ENCODE data around the gene DNAJC16.
"Not testable (repeated sequence)": the region's sequence is repeated elsewhere in the genome, so short reads cannot be mapped to it uniquely, and the experiment has no call there.

Gene DNAJC16

DNA sequence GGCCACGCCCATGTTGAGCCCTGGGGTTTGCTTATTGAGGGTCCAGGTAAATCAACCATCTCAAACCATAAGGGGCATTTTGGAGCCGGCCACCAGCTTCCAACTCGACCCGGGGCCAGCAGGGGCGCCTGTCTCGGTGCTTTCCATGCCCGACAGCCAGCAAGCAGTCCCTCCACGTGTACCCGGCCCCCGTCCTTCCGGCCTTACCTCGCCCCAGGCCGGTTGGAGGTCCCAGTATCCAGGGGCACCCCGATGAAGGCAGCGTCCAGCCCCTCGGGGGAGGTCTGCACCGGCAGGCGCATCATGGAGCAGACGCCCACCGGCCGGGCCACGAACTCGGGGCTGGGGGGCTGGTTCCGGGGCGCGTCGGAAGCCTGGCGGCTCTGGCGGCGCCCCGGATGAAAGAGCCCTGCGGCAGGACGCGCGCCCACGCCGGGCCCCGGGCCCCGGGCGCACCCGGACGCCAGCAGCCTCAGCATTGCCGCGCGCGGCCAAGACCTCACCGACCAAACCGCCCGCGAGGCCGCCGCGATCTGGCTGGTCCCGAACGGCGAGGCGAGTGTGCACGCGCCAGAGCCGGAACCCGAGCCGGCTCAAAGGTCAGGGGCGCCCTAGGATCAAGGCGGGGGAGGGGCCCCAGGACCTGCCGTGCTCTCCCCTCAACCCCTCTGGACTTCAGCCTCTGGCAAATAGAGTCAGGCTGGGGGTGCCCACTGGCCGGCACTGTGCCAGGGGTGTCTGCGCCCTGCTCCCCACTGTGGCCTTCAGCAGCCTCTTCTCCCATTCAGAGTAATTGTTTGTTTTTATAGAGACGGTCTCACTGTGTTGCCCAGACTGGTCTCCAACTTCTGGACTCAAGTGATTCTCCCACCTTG is 58.1 kb downstream of the DNAJC16 start, which contains the start of gene AGMAT:
AGMAT (minus strand) TSS at position 563 of the 875 bp plus-strand sequence; CDS start at position 479, 84 bp downstream.
- no peak for FAIRE-seq

DNA sequence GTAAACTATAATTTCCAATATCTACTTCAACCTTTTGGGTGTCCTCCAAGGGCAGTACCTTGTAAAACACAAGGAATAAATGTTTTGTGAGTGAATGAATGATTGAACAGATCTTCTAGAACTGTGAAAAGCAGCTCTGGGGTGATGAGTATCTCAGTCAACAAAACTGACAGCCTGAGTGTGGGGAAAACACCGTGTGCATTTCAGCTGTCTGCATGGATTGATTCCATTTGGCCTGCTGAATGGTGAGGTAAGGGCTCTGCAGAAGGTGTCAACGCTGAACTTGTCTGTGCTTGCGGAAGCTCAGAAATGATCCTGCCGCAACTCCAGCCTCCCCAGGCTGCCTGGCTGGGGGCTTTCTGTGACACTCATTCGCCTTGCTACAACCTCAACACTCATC is 65.6 kb downstream of the DNAJC16 start:
- FAIRE-seq, result no peak

DNA sequence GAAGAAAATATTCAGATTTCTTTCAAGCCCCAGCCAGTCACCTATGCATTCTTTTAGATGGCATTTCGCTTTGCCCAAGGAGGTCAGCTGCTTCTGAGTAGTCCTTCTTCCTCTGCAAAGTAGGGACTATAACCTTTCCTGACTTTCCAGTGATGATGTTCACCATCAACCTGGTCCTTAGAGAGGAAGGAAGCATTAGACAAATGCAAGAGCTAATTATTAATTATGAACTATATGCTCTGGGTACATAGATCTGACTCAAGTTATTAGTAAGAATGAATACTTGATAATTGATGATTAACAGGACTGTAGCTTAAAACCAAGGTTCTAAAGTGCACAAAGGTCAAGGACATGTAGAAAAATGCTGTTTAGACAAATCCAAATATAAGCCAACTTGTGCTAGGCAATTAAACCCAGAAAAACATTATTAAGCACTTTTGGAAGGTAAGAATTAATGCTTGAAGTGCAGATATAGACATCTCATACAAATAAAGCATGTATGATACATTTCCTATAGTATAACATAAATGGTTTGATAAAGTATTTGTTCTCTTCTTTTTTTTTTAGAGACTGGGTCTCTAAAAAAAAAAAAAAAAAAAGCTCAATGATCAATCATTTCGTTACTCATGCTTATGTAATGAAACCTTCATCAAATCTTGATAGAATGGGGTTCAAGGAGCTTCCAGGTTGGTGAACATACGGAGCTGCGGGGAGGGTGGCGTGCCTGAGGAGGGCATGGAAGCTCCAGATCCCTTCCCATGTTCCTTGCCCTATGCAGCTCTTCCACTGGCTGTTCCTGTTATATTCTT is 69.4 kb downstream of the DNAJC16 start:
- FAIRE-seq, result no peak

DNA sequence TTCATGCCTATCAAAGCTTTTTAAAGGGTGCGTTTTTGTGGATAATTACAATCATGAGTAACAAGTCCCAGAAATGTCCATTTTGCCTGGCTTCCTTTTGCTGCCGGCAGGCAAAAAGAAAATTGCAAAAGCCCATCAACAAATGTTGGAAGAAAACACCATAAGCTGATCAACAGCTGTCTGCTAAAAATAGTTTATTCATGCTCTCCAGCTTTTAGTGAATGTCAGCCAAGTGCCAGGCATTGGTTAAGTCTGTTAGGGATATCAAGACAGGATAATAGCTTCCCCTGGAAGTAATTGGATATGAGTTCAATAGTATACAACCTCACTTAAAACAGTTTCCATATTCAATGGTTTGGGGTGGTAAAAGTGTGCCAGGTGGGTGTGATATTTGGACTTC is 71.8 kb downstream of the DNAJC16 start:
- no peak for FAIRE-seq

DNA sequence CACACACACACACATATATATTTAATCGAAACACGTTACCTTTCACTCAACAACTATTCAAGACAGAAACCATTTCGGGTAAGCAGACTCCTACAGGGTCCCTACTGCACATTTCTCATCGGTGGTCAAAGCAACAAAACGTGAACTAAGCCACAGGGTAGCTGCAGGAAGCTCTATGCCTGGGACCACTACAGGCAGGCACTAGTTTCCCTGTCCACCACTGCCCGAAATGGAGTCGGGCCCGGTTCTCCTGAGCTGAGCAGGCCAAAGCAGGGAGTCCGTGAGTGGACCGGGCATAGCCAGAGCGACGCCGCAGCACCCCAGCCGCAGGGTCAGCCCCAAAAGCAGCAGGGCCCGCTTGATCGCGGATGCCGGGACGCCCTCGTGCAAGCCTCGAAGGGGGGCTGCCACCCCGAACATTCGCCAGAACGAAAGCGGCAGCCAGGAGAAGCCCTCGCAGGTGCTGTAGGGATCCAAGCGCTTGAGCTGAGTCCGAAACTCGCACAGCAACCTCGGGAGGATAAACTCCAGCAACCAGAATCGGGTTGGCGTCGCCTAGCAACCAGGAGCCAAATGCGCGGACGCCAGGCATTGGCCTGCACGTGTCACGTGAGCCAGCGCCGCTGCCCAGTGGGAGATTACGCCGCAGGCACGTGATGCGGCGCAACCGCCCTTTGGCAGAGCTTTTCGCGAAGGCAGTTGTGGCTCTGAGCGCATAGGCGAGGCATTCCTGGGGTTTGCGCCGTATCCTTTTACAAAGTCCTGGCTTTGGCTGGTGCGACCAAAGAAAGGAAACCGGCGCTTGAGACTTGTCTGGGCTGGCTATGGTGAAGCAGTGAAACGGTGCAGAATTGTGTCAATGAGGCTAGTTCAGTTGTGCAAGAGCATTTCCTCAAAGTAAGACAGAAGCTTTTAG is 76.7 kb downstream of the DNAJC16 start:
- peak; percentile 71 for FAIRE-seq

DNA sequence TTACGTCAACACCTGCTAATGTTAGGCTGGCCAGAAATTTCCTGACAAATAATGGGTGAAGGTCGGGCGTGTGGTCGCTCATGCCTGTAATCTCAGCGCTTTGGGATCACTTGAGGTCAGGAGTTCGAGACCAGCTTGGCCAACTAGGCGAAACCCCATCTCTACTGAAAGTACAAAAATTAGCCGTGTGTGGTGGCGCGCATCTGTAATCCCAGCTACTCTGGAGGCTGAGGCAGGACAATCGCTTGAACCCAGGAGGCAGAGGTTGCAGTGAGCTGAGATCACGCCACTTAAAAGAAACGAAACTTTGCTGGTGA is 77.3 kb downstream of the DNAJC16 start:
- FAIRE-seq, result not testable (repeated sequence)

DNA sequence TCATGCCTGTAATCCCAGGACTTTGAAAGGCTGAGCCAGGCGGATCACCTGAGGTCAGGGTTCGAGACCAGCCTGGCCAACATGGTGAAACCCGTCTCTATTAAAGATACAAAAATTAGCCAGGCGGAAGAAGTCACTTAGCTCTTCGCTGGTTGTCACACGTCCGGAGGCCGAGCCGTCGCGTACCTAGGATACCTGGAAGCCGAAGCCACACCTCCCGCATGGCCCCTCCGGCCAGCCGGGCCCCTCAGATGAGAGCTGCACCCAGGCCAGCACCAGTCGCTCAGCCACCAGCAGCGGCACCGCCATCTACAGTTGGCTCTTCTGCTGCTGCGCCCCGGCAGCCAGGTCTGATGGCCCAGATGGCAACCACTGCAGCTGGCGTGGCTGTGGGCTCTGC is 77.8 kb downstream of the DNAJC16 start:
- not testable (repeated sequence) for FAIRE-seq

DNA sequence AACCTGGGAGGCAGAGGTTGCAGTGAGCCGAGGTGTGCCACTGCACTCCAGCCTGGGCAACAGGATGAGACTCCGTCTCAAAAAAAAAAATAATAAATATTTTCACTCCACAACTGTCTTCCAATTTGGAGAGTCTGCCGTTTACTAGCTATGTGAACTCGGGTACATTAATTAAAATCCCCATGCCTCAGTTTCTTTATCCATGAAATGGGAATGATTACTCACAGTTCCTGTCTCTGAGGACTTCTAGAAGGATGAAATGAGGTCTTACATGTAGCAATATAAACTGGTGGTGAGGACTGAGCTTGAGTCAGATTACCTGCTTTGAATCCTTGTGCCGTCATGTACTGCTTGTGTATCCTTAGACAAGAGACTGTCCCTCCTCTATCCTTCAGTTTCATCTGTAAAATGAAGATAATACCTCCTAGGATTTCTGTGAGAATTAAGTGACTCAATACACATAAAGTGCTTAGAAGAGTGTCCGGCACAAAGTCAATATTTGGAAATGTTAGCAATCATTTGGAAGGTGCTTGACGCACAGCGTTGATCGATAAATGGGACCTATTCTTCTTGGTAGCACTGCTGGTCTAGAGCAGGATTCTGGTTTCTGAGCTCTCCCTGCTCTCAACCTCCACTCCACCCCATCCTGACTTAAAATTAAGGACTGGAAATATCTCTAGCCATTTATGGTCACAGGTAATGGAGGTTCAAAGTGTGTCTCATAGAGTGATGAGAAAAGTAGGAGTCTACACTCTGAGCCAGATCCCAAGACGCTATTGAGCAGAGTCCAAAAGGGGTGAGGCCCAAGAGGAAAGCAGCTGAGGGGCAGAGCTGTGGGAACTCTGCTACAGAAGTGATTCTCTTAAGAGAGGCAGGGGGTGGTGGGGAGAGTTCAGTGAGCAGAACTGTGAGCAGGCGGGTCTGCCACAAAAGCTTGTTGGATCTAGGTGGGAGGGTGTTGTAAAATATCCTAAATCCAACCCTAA is 79.0 kb downstream of the DNAJC16 start:
- FAIRE-seq, result no peak

DNA sequence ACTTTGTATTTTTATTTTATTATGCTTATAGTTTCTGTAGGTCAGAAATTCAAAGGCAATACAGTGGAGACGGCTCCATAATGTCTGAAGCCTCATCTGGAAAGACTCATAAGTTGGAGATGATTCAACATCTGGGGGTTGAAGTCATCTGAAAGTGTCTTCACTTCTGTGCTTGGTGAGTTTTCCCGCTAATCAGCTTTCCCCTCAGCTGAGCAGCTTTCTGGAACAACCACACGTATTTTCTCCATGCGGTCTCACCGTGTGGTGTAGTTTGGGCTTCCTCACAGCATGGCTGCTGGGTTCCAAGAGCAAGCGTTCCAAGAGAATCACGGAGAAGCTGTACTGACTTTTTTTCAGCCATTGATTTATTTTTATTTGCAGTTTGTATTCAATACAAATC is 83.0 kb downstream of the DNAJC16 start:
- FAIRE-seq, result no peak

DNA sequence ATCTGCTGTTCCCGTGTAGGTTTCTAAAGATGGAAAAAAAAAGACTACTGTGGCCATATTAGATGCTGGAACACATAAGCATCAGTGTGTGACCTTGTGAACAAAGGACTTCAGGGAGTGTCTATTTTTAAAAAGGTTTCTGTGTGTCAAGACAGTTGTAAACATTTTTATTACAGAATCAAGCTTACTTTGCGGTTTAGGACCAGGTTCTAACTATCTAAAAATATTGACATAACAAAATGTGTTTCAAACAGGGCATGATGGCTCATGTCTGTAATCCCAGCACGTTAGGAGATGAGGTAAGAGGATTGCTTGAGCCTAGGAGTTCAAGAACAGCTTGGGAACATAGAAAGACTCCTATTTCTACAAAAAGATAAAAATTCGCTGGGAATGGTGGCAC is 83.5 kb downstream of the DNAJC16 start:
- no peak for FAIRE-seq

DNA sequence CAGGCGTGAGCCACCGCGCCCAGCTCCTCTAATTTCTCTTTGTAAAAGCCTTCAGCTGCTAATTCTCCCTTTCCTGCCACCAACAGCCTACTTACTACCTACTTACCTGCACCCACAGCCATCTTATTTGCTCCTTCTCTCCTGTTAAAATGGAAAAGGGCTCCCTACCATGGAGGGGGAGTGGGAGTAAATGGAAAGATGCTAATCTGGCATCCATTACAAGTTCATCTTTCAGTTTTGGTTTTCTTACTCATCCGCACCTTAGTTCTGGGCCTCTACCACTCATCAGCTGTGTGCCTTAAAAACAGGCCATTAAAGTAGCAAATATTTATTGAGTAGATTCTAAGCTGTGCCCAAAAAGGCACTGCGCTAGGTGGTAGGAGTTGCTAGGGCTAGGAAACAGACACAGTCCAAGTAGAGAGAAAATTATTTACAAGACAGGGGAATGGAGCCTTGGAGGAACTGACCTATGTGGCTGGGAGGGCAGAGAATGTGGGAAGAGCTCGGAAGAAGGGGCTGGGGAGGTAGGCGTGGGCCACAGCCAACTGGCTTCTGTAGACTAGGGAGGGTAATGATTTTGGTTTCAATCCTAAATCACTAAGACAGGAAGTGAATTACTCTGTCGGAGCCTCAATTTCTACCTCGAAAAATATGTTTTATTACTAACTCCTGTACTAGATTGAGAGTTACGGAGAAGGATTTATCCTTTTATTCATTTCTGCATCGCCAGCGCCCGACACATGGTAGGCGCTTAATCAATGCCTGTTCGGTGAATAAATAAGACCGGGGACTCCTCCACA is 89.9 kb downstream of the DNAJC16 start:
- FAIRE-seq, result no peak

DNA sequence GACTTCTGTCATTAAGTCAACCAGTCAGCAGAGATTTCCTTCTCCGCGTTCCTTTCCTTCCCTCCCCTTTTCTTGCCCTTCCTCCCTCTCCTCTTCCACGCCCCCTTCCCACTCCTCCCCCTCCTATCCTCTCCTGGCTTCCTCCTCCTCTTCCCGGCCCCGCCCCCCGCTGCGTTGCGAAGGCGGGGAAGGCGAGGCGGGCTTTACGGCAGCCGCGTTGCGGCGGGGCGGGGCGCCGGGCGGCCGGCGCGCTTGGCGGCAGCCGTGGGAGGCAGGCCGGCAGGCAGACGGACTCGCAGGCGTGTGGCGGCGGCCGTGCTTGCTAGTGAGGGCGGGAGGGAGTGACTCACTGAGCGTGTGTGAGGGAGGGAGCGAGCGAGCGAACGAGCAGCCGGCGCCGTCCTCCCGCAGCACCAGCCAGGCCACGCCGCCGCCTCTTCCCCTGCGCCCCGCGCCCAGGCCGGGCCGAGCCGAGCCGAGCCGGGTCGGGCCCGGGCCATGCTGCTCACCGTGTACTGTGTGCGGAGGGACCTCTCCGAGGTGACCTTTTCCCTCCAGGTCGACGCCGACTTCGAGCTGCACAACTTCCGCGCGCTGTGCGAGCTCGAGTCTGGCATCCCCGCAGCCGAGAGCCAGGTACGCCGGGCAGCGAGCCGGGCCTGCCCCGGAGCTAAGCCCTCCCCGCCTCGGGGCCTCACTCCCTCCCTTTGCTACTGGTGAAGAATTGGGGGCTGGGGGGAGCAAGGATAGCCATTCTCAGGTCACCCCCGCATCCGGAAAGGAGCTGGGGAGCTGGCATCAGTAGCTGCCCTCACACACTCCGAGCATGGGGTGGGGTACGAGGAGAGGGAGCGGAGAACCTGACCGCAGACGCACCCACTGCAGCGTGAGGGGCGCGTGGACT is 90.8 kb downstream of the DNAJC16 start, which contains the start of gene DDI2:
DDI2 (plus strand) TSS at position 286 of the 904 bp plus-strand sequence; CDS start at position 499, 213 bp downstream.
- peak; percentile 84 for FAIRE-seq

DNA sequence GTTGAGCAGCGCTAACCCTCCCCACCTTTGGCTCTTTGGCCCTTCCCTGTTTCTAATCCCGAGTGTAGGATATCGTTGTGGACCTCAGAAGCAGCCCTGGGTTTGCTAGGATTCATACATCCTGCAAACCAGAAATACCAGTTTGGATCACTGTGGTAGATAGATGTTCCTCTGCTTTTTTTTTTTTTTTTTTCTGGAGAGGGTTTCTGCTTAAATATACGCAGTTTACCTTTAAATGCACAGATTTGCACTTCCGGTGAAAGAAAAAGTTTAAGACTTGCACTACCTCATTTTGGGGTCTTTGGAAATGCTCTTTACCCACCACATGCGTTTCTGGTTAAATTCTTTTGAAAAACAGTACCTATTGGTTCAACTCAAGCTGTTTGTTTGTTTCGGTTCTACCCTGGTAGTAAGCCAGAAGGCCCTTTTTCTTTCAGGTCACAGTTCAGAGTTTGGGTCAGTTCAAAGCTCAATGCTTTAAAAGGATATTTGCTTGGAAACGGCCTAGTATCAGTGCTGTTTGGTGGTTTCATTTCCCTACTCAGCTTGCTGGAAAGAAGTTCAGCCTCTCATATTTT is 91.5 kb downstream of the DNAJC16 start:
- FAIRE-seq, result no peak

DNA sequence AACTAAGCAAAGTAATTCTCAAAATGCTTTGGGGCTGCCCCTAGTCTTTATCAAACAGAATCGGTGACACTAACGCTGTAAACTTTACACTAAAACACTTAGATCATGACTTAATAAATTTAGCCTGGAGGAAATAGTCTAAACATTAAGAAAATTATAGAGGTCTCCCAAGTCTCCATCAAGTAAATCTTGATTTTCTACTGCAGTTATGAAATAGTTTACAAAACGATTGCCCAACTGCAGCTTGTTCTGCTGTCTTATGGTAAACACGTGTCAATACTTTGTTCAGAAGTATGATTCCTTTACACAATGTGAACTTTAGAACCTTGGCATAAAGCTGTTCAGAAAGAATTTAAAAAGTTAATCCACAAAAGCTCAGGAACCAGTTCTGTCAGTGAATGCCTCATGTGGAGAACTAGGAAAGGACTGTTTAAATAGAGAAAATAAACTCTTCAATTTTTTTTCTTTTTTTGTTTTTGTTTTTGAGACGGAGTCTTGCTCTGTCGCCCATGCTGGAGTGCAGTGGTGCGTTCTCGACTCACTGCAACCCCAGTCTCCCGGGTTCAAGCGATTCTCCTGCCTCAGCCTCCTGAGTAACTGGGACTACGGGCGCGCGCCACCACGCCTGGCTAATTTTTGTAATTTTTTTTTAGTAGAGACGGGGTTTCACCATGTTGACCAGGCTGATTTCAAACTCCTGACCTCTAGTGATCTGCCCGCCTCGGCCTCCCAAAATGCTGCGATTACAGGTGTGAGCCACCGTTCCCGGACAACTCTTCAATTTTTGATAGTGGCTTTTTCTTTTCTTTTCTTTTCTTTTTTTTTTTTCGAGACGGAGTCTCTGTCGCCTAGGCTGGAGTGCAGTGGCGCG is 92.2 kb downstream of the DNAJC16 start:
- no peak for FAIRE-seq

DNA sequence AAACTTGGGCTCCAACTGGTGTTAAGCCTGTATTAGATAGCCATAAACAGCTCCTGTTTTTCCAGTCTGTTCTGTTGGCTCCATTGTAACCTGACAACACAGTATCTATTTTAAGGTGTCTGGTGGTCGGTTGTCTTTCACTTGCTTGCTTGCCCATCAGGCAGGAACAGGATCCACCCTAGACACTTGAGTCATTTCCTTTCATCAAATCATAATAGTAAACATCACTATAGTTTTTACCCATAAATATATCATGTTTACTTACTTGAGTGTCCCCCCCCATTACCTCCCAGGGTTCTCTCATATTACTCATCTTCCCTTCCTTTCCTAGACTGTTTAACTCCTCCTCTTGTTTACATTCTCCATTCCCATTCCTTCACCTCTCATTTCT is 93.5 kb downstream of the DNAJC16 start:
- FAIRE-seq, result no peak

DNA sequence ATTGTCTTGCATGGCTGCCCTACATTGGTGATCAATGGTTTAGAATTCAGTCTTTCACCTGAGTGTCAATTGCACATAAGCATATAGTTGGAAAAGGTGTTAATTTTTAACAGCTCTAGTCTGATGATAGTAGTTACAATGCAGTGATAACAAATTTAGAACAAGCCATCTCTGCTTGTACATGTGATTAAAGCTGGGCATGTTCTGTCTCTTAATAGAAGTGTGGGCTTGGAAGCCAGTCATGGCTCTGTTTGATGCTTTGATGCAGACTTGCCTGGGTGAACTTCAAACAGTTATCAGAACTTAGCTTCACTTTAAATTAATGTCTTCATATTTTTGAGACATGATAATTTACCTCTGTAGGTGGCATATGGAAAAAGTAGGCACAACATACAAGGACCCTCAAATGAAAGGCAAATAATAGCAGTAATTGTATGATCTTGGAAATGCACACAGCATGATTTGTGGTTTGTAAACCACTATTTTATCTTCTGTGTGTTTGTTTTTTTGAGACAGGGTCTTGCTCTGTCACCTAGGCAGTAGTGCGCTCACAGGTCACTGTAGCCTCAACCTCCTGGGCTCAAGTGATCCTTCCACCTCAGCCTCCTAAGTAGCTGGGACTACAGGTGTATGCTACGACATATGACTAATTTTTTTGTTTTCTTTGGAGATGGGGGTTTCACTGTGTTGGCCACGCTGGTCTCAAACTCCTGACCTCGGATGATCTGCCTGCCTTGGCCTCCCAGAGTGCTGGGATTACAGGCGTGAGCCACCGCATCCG is 94.4 kb downstream of the DNAJC16 start:
- no peak for FAIRE-seq

DNA sequence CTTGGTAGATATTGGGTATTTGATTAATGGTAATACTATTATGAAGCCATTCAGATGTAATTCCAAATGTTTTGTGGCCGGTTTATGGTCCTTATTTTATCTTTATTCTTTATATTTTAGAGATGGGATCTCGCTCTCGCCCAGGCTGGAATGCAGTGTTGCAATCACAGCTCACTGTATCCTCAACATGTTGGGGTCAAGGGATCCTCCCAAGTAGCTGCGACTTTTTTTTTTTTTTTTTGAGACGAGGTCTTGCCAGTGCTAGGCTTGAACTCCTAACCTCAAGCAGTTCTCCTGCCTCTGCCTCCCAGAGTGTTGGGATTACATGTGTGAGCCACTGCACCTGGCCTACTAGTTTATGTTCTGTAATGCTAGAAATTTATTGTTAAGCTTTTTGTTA is 95.3 kb downstream of the DNAJC16 start:
- FAIRE-seq, result no peak

Data from A204.1 (cell line).